ENCODE data around the gene TIPRL.

The TIPRL gene

GRCh38 chr1:168179438-168180147, 831 bp downstream of the TIPRL start:
- TF ChIP-seq TAF1 (IDR thresholded peaks at IDR 0.05; ENCODE audit: borderline replicate concordance, insufficient read depth, low read length): no peak
- no peak for TF ChIP-seq POLR2AphosphoS5 (IDR thresholded peaks at IDR 0.05; ENCODE audit: low read depth, low read length)
- 0 out of 2 replicates have a peak, but pooled peaks have one; percentile 51 for TF ChIP-seq SIN3A (IDR thresholded peaks at IDR 0.05; ENCODE audit: borderline replicate concordance, insufficient read depth, low read length)

DNA sequence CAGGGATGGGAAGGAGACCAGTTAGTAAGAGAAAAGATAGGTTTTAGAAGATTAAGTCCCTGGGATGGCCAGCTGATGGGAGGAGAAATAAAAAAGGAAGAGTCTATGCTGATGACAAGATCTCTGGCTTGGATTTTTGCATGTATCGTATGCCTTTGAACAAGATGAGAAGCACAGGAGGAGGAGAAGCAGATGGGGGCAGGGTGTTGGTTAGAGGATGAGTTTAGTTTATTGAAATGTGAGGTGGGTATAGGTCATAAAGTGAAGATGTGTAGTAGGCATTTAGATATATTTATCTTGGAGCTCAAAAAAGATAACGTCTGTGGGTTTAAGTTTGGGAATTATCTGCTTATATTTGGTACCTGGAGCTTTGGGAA, 1.4 kb downstream of the TIPRL start:
- TF ChIP-seq SIN3A (IDR thresholded peaks at IDR 0.05; ENCODE audit: borderline replicate concordance, insufficient read depth, low read length): no peak
- no peak for TF ChIP-seq POLR2AphosphoS5 (IDR thresholded peaks at IDR 0.05; ENCODE audit: low read depth, low read length)
- TF ChIP-seq, protein P1, sequence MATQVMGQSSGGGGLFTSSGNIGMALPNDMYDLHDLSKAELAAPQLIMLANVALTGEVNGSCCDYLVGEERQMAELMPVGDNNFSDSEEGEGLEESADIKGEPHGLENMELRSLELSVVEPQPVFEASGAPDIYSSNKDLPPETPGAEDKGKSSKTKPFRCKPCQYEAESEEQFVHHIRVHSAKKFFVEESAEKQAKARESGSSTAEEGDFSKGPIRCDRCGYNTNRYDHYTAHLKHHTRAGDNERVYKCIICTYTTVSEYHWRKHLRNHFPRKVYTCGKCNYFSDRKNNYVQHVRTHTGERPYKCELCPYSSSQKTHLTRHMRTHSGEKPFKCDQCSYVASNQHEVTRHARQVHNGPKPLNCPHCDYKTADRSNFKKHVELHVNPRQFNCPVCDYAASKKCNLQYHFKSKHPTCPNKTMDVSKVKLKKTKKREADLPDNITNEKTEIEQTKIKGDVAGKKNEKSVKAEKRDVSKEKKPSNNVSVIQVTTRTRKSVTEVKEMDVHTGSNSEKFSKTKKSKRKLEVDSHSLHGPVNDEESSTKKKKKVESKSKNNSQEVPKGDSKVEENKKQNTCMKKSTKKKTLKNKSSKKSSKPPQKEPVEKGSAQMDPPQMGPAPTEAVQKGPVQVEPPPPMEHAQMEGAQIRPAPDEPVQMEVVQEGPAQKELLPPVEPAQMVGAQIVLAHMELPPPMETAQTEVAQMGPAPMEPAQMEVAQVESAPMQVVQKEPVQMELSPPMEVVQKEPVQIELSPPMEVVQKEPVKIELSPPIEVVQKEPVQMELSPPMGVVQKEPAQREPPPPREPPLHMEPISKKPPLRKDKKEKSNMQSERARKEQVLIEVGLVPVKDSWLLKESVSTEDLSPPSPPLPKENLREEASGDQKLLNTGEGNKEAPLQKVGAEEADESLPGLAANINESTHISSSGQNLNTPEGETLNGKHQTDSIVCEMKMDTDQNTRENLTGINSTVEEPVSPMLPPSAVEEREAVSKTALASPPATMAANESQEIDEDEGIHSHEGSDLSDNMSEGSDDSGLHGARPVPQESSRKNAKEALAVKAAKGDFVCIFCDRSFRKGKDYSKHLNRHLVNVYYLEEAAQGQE (IDR thresholded peaks at IDR 0.05; ENCODE audit: insufficient read depth in 1 of 2, low read depth in 2 of 2, low read length in 2 of 2): no peak
- no peak for TF ChIP-seq FOXP2 (optimal IDR thresholded peaks at IDR 0.05; ENCODE audit: borderline replicate concordance, extremely low read depth, extremely low read length, insufficient read depth)
- no peak for TF ChIP-seq TAF1 (IDR thresholded peaks at IDR 0.05; ENCODE audit: borderline replicate concordance, insufficient read depth, low read length)

- TF ChIP-seq POLR2AphosphoS5 (IDR thresholded peaks at IDR 0.05; ENCODE audit: low read depth, low read length) (no peak), SIN3A (IDR thresholded peaks at IDR 0.05; ENCODE audit: borderline replicate concordance, insufficient read depth, low read length) (no peak), FOXP2 (optimal IDR thresholded peaks at IDR 0.05; ENCODE audit: borderline replicate concordance, extremely low read depth, extremely low read length, insufficient read depth) (no peak), TAF1 (IDR thresholded peaks at IDR 0.05; ENCODE audit: borderline replicate concordance, insufficient read depth, low read length) (no peak)
- TF ChIP-seq, protein P1 (IDR thresholded peaks at IDR 0.05; ENCODE audit: insufficient read depth in 1 of 2, low read depth in 2 of 2, low read length in 2 of 2): no peak
Measured at GRCh38 chr1:168187177-168187576, 8.4 kb downstream of the TIPRL start.

DNA sequence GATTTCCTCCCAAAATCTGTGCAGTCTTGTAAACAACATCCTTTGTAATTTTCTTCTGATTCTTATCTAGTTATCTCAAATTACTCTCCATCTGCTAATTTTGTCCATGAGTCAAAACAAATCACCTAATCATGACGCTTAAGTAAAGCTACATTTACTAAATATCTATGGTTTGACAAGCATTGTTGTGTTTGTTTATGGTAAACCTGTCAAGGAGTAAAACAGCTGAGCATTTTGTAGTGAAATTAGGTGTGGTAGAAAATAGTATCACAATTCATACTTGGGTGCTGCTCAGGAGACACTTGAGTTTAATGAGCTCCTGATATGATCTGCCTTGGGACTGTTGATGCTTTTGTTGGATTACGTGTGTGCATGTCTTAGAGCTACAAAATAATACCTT, 11.6 kb downstream of the TIPRL start:
- no peak for TF ChIP-seq TAF1 (IDR thresholded peaks at IDR 0.05; ENCODE audit: borderline replicate concordance, insufficient read depth, low read length)
- TF ChIP-seq FOXP2 (optimal IDR thresholded peaks at IDR 0.05; ENCODE audit: borderline replicate concordance, extremely low read depth, extremely low read length, insufficient read depth): no peak
- TF ChIP-seq POLR2AphosphoS5 (IDR thresholded peaks at IDR 0.05; ENCODE audit: low read depth, low read length): no peak
- TF ChIP-seq, protein P1 (IDR thresholded peaks at IDR 0.05; ENCODE audit: insufficient read depth in 1 of 2, low read depth in 2 of 2, low read length in 2 of 2): no peak
- TF ChIP-seq SIN3A (IDR thresholded peaks at IDR 0.05; ENCODE audit: borderline replicate concordance, insufficient read depth, low read length): no peak

DNA sequence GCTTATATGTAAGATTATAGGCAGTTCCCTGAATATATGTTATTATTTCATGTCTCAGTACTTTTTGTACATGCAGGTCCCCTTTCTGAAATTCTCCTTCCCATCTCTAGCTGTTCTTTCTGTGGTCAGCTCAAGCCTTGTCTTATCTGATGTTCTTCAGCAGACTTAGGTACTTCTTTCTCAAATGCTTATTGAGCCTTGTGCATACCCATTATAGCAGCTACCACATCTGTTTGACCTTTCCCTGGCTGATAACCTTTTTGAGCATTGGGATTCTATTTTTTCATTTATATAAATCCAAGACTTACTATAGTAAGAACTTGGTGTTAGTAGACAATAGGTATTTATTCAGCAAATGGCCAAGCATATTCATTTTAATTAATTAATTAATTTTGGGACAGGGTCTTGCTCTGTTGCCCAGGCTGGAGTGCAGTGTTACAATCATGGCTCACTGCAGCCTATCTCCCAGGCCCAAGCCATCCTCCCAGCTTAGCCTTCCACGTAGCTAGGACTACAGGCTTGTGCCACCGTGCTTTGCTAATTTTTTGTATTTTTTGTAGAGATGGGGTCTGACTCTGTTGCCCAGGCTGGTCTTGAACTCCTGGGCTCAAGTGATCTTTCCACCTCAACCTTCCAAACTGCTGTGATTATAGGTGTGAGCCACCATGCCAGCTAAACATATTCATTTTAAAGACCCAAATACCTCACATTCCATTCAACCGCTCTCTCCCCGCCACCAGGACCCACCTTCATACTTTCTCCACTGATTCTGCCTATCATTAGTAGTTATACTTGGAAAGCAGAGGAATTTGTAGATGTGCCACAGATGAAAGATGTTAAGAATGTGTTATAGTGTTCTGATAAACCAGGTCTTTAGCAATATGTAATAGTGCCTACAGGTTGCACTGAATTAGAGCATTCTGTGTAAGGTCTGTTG, 16.7 kb downstream of the TIPRL start:
- TF ChIP-seq, protein P1 (IDR thresholded peaks at IDR 0.05; ENCODE audit: insufficient read depth in 1 of 2, low read depth in 2 of 2, low read length in 2 of 2): no peak
- TF ChIP-seq FOXP2 (optimal IDR thresholded peaks at IDR 0.05; ENCODE audit: borderline replicate concordance, extremely low read depth, extremely low read length, insufficient read depth) (no peak), TAF1 (IDR thresholded peaks at IDR 0.05; ENCODE audit: borderline replicate concordance, insufficient read depth, low read length) (no peak), SIN3A (IDR thresholded peaks at IDR 0.05; ENCODE audit: borderline replicate concordance, insufficient read depth, low read length) (no peak), POLR2AphosphoS5 (IDR thresholded peaks at IDR 0.05; ENCODE audit: low read depth, low read length) (no peak)
